ENCODE results near the gene MFNG. TPM values are rescaled to one million over a fixed set of nuclear protein-coding genes. Genes with fewer than 3 reads are reported as not detected.

Gene MFNG
- total RNA-seq, 2 experiments from 2014 or later = 85.1 to 89.9 TPM

DNA sequence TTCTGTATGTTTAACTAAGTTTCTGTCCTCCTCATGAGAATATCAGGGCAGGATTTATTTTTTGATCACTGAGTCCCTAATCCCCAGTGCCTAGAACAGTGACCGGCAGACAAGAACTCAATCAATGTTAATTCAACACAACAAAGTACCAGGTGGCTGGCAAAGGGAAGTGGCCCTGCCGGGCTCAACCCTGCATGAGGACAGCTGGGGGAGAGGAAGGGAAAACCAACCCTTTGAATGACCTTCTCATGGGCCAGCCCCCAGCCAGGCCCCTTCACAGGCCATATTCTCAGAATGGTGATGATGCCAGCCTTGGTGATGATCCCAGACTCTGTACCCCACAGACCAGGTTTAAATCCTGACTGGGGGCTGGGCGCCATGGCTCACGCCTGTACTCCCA lies 1.4 kb upstream of the MFNG start:
- Mint-ChIP-seq H3K9me3 (no peaks in the 10 kb centered on the region), H3K27me3 (no peaks in the 10 kb centered on the region), H3K27ac (peak overlapping the region; percentile 98), H3K36me3 (ENCODE audit: low read depth) (peaks cover 37% of the 10 kb centered on the region), H3K4me1 (ENCODE audit: low read depth) (peaks cover 67% of the 10 kb centered on the region), H3K4me3 (peak overlapping the region; percentile 93)
- DNase-seq (no peak), ATAC-seq (ENCODE audit: poor library complexity) (no peak)
- Histone ChIP-seq H3K4me1 (ENCODE audit: insufficient read depth, low read length) (peaks cover 84% of the 10 kb centered on the region), H3K9me3 (ENCODE audit: control insufficient read depth in 1 of 2, insufficient read depth in 1 of 2, low read length in 2 of 2) (no peaks in the 10 kb centered on the region), H3K4me3 (ENCODE audit: low read length) (no peak overlapping the region), H3K27me3 (ENCODE audit: control insufficient read depth in 1 of 2, insufficient read depth in 2 of 2, low read length in 2 of 2) (no peaks in the 10 kb centered on the region), H3K27ac (ENCODE audit: low read depth in 1 of 2, low read length in 2 of 2) (peak overlapping the region; percentile 68 to 88), H3K36me3 (ENCODE audit: insufficient read depth, low read length) (peaks cover 7% of the 10 kb centered on the region)
- POLR2A ChIA-PET = interaction anchor here (3.9 kb wide), 1 partner anchor 121 kb away, joined by 78 read pairs; the partner anchor contains the start of gene GGA1
- intact Hi-C loops (cut with DNase I, micrococcal nuclease) = loop anchor here in 1 of 2 experiments (10.0 kb wide), 1 partner anchor 197 kb away; the partner anchor contains the start of gene NOL12
- TF ChIP-seq, protein P1, sequence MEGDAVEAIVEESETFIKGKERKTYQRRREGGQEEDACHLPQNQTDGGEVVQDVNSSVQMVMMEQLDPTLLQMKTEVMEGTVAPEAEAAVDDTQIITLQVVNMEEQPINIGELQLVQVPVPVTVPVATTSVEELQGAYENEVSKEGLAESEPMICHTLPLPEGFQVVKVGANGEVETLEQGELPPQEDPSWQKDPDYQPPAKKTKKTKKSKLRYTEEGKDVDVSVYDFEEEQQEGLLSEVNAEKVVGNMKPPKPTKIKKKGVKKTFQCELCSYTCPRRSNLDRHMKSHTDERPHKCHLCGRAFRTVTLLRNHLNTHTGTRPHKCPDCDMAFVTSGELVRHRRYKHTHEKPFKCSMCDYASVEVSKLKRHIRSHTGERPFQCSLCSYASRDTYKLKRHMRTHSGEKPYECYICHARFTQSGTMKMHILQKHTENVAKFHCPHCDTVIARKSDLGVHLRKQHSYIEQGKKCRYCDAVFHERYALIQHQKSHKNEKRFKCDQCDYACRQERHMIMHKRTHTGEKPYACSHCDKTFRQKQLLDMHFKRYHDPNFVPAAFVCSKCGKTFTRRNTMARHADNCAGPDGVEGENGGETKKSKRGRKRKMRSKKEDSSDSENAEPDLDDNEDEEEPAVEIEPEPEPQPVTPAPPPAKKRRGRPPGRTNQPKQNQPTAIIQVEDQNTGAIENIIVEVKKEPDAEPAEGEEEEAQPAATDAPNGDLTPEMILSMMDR (IDR thresholded peaks at IDR 0.05) = no peak
- CTCF ChIA-PET = interaction anchor here (3.4 kb wide), 1 partner anchor 15 kb away, joined by 17 read pairs; no protein-coding TSS in a partner anchor

DNA sequence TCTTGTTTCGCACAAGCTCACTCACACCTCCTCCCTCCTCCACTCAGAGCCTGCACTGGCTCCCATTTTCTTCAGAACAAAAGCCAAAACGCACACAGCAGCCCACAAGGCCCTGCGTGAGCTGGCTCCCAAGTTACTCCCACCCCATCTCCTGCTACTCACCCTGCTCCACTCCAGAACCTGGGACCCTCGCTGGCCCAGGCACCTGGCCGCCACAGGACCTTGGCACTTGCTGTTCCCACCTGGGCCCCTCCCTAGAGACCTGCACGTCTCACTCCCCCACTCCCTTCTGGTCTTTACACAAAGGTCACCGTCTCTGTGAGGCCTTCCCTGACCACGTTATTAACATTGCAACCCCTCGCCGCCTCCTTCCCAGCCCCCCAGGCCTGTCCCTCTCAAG lies 945 bp upstream of the MFNG start:
- peak overlapping the region; percentile 94 for H3K4me3 ChIP-seq (ENCODE audit: low read length)
- ChIA-PET CTCF (interaction anchor here (1.0 to 3.4 kb wide), 3 partner anchors 15 to 120 kb away, joined by 4 to 17 read pairs (median 4); no protein-coding TSS in a partner anchor), POLR2A (interaction anchor here (0.8 to 3.9 kb wide), 8 partner anchors 10 to 510 kb away, joined by 3 to 78 read pairs (median 4); partner anchors contain the start of gene GGA1)
- no peak for ATAC-seq (ENCODE audit: poor library complexity)
- DNase-seq = no peak
- Mint-ChIP-seq H3K4me3 (peak overlapping the region; percentile 93), H3K9me3 (no peaks in the 10 kb centered on the region), H3K36me3 (ENCODE audit: low read depth) (peaks cover 41% of the 10 kb centered on the region), H3K27me3 (no peaks in the 10 kb centered on the region), H3K27ac (peak overlapping the region; percentile 98), H3K4me1 (ENCODE audit: low read depth) (peaks cover 70% of the 10 kb centered on the region)
- intact Hi-C loops (cut with DNase I, micrococcal nuclease) = loop anchor here in 1 of 2 experiments (10.0 kb wide), 1 partner anchor 198 kb away; the partner anchor contains the start of gene NOL12
- peaks cover 11% of the 10 kb centered on the region for H3K36me3 ChIP-seq (ENCODE audit: insufficient read depth, low read length)
- TF ChIP-seq, protein P1 (IDR thresholded peaks at IDR 0.05) = no peak
- H3K4me1 ChIP-seq (ENCODE audit: insufficient read depth, low read length) = peaks cover 84% of the 10 kb centered on the region
- H3K27ac ChIP-seq (ENCODE audit: low read depth in 1 of 2, low read length in 2 of 2) = peak overlapping the region; percentile 68 to 88
- no peaks in the 10 kb centered on the region for H3K9me3 ChIP-seq (ENCODE audit: control insufficient read depth in 1 of 2, insufficient read depth in 1 of 2, low read length in 2 of 2)
- no peaks in the 10 kb centered on the region for H3K27me3 ChIP-seq (ENCODE audit: control insufficient read depth in 1 of 2, insufficient read depth in 2 of 2, low read length in 2 of 2)

DNA sequence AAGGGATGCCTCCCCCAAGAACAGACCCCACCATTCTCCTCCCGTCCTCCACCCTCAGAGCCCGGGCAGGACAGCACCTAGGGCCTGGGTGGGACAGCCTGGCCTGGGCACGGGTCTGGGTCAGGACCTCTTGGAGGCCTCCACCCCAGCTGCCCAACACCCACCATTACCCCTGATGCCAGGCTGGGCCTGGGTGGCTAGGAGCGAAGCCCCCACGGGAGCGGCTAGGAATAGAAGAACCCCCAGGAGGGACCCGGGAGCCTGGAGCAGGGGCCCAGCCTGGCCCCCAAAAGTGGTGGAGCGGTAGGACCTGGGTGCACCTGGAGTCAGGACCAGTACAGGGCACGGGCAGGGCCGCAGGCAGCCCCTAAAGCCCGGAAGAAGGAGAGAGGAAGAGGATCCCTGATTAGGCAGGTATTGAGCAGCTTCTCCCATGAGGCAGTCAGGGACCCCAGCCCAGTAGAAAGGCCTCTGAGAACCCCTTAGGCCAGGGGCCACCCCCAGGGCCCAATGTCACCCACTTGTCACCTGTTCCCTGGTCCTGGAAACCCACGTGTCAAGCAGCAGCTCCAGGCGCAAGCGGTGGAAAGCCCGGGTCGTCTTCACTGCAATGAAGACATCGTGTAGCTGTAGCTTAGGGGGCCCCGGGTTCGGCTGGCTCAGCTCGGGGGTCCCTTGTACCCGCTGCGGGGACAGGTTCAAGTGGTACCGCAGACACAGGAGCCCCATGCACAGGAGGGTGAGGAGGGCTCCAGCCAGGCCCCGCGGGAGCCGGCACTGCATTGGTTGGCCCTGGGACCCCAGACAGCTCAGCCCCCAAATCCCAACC lies 575 bp downstream of the MFNG start:
- POLR2A ChIA-PET = interaction anchor here (0.6 to 3.9 kb wide), 16 partner anchors 12 to 420 kb away, joined by 3 to 78 read pairs (median 5); partner anchors contain the start of genes GGA1 and RAC2
- intact Hi-C loops (cut with DNase I, micrococcal nuclease) = loop anchor here in 1 of 2 experiments (10.0 kb wide), 1 partner anchor 199 kb away; the partner anchor contains the start of gene NOL12
- Mint-ChIP-seq H3K36me3 (ENCODE audit: low read depth) (peaks cover 55% of the 10 kb centered on the region), H3K4me3 (peak overlapping the region; percentile 93), H3K27me3 (no peaks in the 10 kb centered on the region), H3K27ac (peak overlapping the region; percentile 98), H3K4me1 (ENCODE audit: low read depth) (peaks cover 74% of the 10 kb centered on the region), H3K9me3 (no peaks in the 10 kb centered on the region)
- no peaks in the 10 kb centered on the region for H3K9me3 ChIP-seq (ENCODE audit: control insufficient read depth in 1 of 2, insufficient read depth in 1 of 2, low read length in 2 of 2)
- CTCF ChIA-PET = interaction anchor here (1.5 to 3.4 kb wide), 2 partner anchors 13 to 82 kb away, joined by 4 to 17 read pairs; no protein-coding TSS in a partner anchor
- H3K36me3 ChIP-seq (ENCODE audit: insufficient read depth, low read length) = peaks cover 26% of the 10 kb centered on the region
- TF ChIP-seq, protein P1 (IDR thresholded peaks at IDR 0.05) = no peak
- H3K27ac ChIP-seq (ENCODE audit: low read depth in 1 of 2, low read length in 2 of 2) = peak overlapping the region; percentile 87 to 88
- no peaks in the 10 kb centered on the region for H3K27me3 ChIP-seq (ENCODE audit: control insufficient read depth in 1 of 2, insufficient read depth in 2 of 2, low read length in 2 of 2)
- H3K4me3 ChIP-seq (ENCODE audit: low read length) = peak overlapping the region; percentile 94
- DNase-seq (peak in 8 of 14 experiments; percentile 17 to 48 (median 30)), ATAC-seq (ENCODE audit: poor library complexity) (no peak)
- peaks cover 86% of the 10 kb centered on the region for H3K4me1 ChIP-seq (ENCODE audit: insufficient read depth, low read length)
